Measurements from ENCODE around the gene PDSS2.
"Not testable (repeated sequence)": the region's sequence is repeated elsewhere in the genome, so short reads cannot be mapped to it uniquely, and the experiment has no call there.

PDSS2 gene

GRCh38 chr6:107321793-107322192 lies 137.6 kb downstream of the PDSS2 start:
- no peak for DNase-seq (ENCODE audit: low read depth in 2 of 2)

GRCh38 chr6:107319906-107320530 lies 139.3 kb downstream of the PDSS2 start:
- DNase-seq (ENCODE audit: low read depth in 2 of 2), result no peak

GRCh38 chr6:107318100-107318736 lies 141.1 kb downstream of the PDSS2 start:
- DNase-seq (ENCODE audit: low read depth in 2 of 2), result peak; percentile 9 to 18

GRCh38 chr6:107315114-107315513 lies 144.2 kb downstream of the PDSS2 start:
- DNase-seq (ENCODE audit: low read depth in 2 of 2), result no peak

- DNase-seq (ENCODE audit: low read depth in 2 of 2), result no peak
Measured at GRCh38 chr6:107314531-107314939, 144.8 kb downstream of the PDSS2 start.

GRCh38 chr6:107313776-107314175 lies 145.6 kb downstream of the PDSS2 start:
- no peak for DNase-seq (ENCODE audit: low read depth in 2 of 2)

- DNase-seq (ENCODE audit: low read depth in 2 of 2), result no peak
Measured at GRCh38 chr6:107310362-107310761, 149.0 kb downstream of the PDSS2 start.

GRCh38 chr6:107308677-107309076 lies 150.7 kb downstream of the PDSS2 start:
- DNase-seq (ENCODE audit: low read depth in 2 of 2), result no peak

- DNase-seq (ENCODE audit: low read depth in 2 of 2), result not testable (repeated sequence)
Measured at GRCh38 chr6:107305994-107306393, 153.4 kb downstream of the PDSS2 start.

- no peak for DNase-seq (ENCODE audit: low read depth in 2 of 2)
Measured at GRCh38 chr6:107305391-107305790, 154.0 kb downstream of the PDSS2 start.

GRCh38 chr6:107304421-107305025 lies 154.8 kb downstream of the PDSS2 start:
- DNase-seq (ENCODE audit: low read depth in 2 of 2), result peak; percentile 17 to 54

GRCh38 chr6:107293350-107293749 lies 166.0 kb downstream of the PDSS2 start:
- DNase-seq (ENCODE audit: low read depth in 2 of 2), result no peak

- DNase-seq (ENCODE audit: low read depth in 2 of 2), result no peak
Measured at GRCh38 chr6:107292715-107293271, 166.6 kb downstream of the PDSS2 start.

GRCh38 chr6:107290491-107290890 lies 168.9 kb downstream of the PDSS2 start:
- no peak for DNase-seq (ENCODE audit: low read depth in 2 of 2)

- not testable (repeated sequence) for DNase-seq (ENCODE audit: low read depth in 2 of 2)
Measured at GRCh38 chr6:107289258-107289657, 170.1 kb downstream of the PDSS2 start.

GRCh38 chr6:107285683-107286082 lies 173.7 kb downstream of the PDSS2 start:
- DNase-seq (ENCODE audit: low read depth in 2 of 2), result not testable (repeated sequence)

GRCh38 chr6:107284805-107285204 lies 174.6 kb downstream of the PDSS2 start:
- DNase-seq (ENCODE audit: low read depth in 2 of 2), result no peak

GRCh38 chr6:107280791-107281190 lies 178.6 kb downstream of the PDSS2 start:
- DNase-seq (ENCODE audit: low read depth in 2 of 2), result no peak

GRCh38 chr6:107280001-107280400 lies 179.4 kb downstream of the PDSS2 start:
- not testable (repeated sequence) for DNase-seq (ENCODE audit: low read depth in 2 of 2)

GRCh38 chr6:107275330-107275865 lies 184.0 kb downstream of the PDSS2 start:
- DNase-seq (ENCODE audit: low read depth in 2 of 2), result no peak

GRCh38 chr6:107274288-107274687 lies 185.1 kb downstream of the PDSS2 start:
- DNase-seq (ENCODE audit: low read depth in 2 of 2), result no peak

- no peak for DNase-seq (ENCODE audit: low read depth in 2 of 2)
Measured at GRCh38 chr6:107272246-107272645, 187.1 kb downstream of the PDSS2 start.

Data from stimulated activated CD8-positive, alpha-beta memory T cell treated with anti-CD3 and anti-CD28 coated beads, Interleukin-15, amount 100 ng/mL, for 48 hours (primary cell).